OCI-LY1 (cell line): ENCODE results near the gene CSAG3.
"Not testable (repeated sequence)": the region's sequence is repeated elsewhere in the genome, so short reads cannot be mapped to it uniquely, and the experiment has no call there.

ENCODE experiments used
- H2AFZ ChIP-seq: fragments of 200-600 bp; sonication (generic), shearing (Covaris generic); 2 replicates; pipeline ENCODE4 v1.6.0; 2014; ENCODE audit warnings: antibody characterized with exemption, mild to moderate bottlenecking, low read length
- H3F3A ChIP-seq: fragments of 200-600 bp; sonication (generic), shearing (Covaris generic); 2 replicates; pipeline ENCODE4 v1.6.0; 2014; ENCODE audit warnings: mild to moderate bottlenecking, antibody characterized with exemption, low read length, moderate library complexity; ENCODE audit not compliant: insufficient read depth
- H3K27ac ChIP-seq: fragments of 200-600 bp; sonication (generic); 2 replicates; pipeline ENCODE4 v1.5.1; 2014; ENCODE audit warnings: low read length, mixed run types, mild to moderate bottlenecking, low read depth; ENCODE audit not compliant: poor library complexity, severe bottlenecking
- H3K27me3 ChIP-seq: fragments of 200-600 bp; sonication (generic); 2 replicates; pipeline ENCODE4 v1.6.0; 2014; ENCODE audit warnings: antibody characterized with exemption, mild to moderate bottlenecking, low read length, moderate library complexity; ENCODE audit not compliant: insufficient read depth
- H3K36me3 ChIP-seq: fragments of 200-600 bp; sonication (generic); 2 replicates; pipeline ENCODE4 v1.6.1; 2014; ENCODE audit warnings: mild to moderate bottlenecking, antibody characterized with exemption, low read length, moderate library complexity, mixed read lengths; ENCODE audit not compliant: insufficient read depth
- H3K4me1 ChIP-seq: fragments of 200-600 bp; sonication (generic); 2 replicates; pipeline ENCODE4 v1.5.1; 2014; ENCODE audit warnings: mild to moderate bottlenecking, low read length, moderate library complexity; ENCODE audit not compliant: insufficient read depth, severe bottlenecking
- H3K4me2 ChIP-seq: fragments of 200-600 bp; sonication (generic), shearing (Covaris generic); 2 replicates; pipeline ENCODE4 v1.6.1; 2014; ENCODE audit warnings: low read length
- H3K4me3 ChIP-seq: fragments of 200-600 bp; sonication (generic); 2 replicates; pipeline ENCODE4 v1.5.1; 2014; ENCODE audit warnings: low read length, low read depth, mild to moderate bottlenecking, mixed read lengths; ENCODE audit not compliant: poor library complexity, severe bottlenecking
- H3K79me2 ChIP-seq: fragments of 200-600 bp; shearing (Covaris generic); 2 replicates; pipeline ENCODE4 v1.6.1; 2016; ENCODE audit warnings: mixed run types, low read length, mixed read lengths; ENCODE audit not compliant: insufficient read depth
- H3K9ac ChIP-seq: fragments of 200-600 bp; sonication (generic), shearing (Covaris generic); 2 replicates; pipeline ENCODE4 v1.6.1; 2014; ENCODE audit warnings: mild to moderate bottlenecking, low read length, mixed read lengths
- H3K9me2 ChIP-seq: fragments of 200-600 bp; sonication (generic), shearing (Covaris generic); 2 replicates; pipeline ENCODE4 v1.6.1; 2014; ENCODE audit warnings: low read depth, mild to moderate bottlenecking, low read length, mixed read lengths
- H3K9me3 ChIP-seq: fragments of 200-600 bp; shearing (Covaris generic); 2 replicates; pipeline ENCODE4 v1.6.1; 2014; ENCODE audit warnings: low read length, mixed read lengths
- H4K20me1 ChIP-seq: fragments of 200-600 bp; sonication (generic), shearing (Covaris generic); 2 replicates; pipeline ENCODE4 v1.6.0; 2016; ENCODE audit warnings: mild to moderate bottlenecking, low read length; ENCODE audit not compliant: insufficient read depth
- EZH2 ChIP-seq: fragments of 200-600 bp; sonication (generic), shearing (Covaris generic); IDR thresholded peaks from 2 replicates; pipeline ENCODE4 v1.8.0; 2017; ENCODE audit warnings: borderline replicate concordance, mixed run types, mild to moderate bottlenecking, antibody characterized with exemption, low read length, moderate library complexity, mixed read lengths
- TF ChIP-seq, protein P1 (sequence below): fragments of 200-600 bp; sonication (generic), shearing (Covaris generic); IDR thresholded peaks from 2 replicates; pipeline ENCODE4 v1.5.1; 2017; ENCODE audit warnings: mild to moderate bottlenecking, antibody characterized with exemption, low read length, moderate library complexity, mixed read lengths

The CSAG3 gene

DNA sequence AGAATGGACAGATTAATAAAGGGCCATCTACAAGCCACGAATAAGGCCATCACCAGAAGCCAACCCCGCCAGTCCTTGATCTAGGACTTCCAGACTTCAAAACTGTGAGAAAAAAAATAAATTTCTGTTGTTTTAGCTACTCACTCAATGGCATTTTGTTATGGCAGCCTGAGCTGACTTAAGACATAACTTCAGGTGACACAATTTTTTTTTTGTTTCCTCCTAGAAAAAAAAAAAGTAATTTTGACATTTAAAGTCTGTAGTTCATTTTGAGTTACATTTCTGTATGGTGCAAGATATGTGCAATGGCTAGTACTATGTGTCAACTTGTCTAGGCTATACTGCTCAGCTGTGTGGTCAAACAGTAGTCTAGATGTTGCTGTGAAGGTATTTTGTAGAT, at the start of gene CSAG3:
TSS of gene CSAG3 (plus strand) at position 301 of the 400 bp plus-strand sequence.
- H3K4me2 ChIP-seq, H4K20me1 ChIP-seq, H3K36me3 ChIP-seq, H3K4me1 ChIP-seq, H3K79me2 ChIP-seq, H3K27me3 ChIP-seq, H2AFZ ChIP-seq, H3K4me3 ChIP-seq, H3K9me2 ChIP-seq, H3K27ac ChIP-seq, H3K9ac ChIP-seq, H3K9me3 ChIP-seq, H3F3A ChIP-seq: not testable (repeated sequence)

DNA sequence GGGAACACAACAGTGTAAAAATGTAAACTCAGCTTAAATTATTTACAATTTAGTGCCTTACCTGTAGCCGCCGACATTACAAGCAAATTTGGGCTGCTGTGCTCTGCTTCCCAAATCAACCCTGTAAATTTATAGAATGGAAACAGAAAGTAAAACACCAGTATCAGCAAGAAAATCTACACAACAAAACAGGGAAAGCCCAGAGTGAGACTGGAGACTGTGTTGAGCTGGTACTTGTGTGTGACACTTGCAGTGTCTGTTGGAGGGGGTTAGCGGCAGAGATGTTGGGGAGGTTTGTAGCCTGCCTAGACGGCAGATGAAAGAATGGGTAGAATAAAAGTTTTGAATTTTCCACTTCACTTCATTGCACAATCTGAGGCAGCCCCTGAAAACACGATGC, 45.8 kb upstream of the CSAG3 start:
- not testable (repeated sequence) for H3K27me3 ChIP-seq, H3F3A ChIP-seq, H2AFZ ChIP-seq, H3K9me2 ChIP-seq, H3K4me3 ChIP-seq, H3K9ac ChIP-seq, H4K20me1 ChIP-seq, H3K9me3 ChIP-seq, H3K36me3 ChIP-seq, H3K4me1 ChIP-seq, H3K27ac ChIP-seq, H3K4me2 ChIP-seq, H3K79me2 ChIP-seq

DNA sequence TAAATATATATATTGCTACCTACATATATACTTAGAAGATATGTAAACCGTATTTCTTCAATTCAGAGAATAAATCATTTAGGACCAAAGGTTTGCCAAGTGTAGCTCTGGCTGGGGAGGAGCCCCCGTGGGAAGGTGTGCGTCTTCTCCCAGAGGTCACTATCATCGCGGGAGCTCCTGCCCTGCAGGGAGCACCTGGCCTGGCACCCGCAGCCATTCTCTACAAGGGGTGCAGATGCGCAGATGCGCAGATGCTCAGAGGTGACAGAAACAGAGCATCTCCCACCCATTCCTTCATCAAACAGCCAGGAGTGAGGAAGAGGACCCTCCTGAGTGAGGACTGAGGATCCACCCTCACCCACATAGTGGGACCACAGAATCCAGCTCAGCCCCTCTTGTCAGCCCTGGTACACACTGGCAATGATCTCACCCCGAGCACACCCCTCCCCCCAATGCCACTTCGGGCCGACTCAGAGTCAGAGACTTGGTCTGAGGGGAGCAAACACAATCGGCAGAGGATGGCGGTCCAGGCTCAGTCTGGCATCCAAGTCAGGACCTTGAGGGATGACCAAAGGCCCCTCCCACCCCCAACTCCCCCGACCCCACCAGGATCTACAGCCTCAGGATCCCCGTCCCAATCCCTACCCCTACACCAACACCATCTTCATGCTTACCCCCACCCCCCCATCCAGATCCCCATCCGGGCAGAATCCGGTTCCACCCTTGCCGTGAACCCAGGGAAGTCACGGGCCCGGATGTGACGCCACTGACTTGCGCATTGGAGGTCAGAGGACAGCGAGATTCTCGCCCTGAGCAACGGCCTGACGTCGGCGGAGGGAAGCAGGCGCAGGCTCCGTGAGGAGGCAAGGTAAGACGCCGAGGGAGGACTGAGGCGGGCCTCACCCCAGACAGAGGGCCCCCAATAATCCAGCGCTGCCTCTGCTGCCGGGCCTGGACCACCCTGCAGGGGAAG, 44.9 kb upstream of the CSAG3 start, which contains the start of gene MAGEA2B:
TSS of gene MAGEA2B (plus strand) at position 814 of the 973 bp plus-strand sequence. CDS start 2,479 bp downstream, outside the sequence.
- H3K9ac ChIP-seq, H4K20me1 ChIP-seq, H3K4me1 ChIP-seq, H3F3A ChIP-seq, H3K79me2 ChIP-seq, H3K9me2 ChIP-seq, H3K27me3 ChIP-seq, H2AFZ ChIP-seq, H3K4me3 ChIP-seq, H3K36me3 ChIP-seq, H3K4me2 ChIP-seq, H3K9me3 ChIP-seq, H3K27ac ChIP-seq: not testable (repeated sequence)

DNA sequence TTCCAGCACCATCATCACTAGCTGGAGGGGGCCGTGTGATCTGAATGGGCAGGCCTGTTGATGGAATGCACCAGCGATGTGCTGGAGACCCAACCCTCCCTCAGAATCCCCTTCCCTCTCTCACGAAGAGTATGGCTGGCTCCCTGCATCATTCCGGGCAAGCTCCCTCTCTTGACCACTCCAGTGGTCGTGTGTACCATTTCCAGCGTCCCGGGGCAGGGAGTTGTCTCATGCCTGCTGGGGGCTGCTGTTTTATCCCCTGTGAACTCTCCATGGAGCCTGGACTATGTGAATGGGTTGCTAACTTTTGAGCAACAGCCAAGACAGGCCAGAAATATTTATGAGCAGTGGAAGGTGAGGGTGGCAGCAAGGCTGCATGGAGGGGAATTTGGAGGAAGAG, 33.6 kb upstream of the CSAG3 start:
- H4K20me1 ChIP-seq: no peaks in the 10 kb centered on the region
- no peak overlapping the region for H3K27ac ChIP-seq
- H3K79me2 ChIP-seq: no peaks in the 10 kb centered on the region
- no peaks in the 10 kb centered on the region for H3K36me3 ChIP-seq
- no peaks in the 10 kb centered on the region for H3K27me3 ChIP-seq
- no peak overlapping the region for H3K9ac ChIP-seq
- H2AFZ ChIP-seq: no peak overlapping the region
- H3K9me3 ChIP-seq: no peaks in the 10 kb centered on the region
- H3K9me2 ChIP-seq: no peaks in the 10 kb centered on the region
- no peak overlapping the region for H3K4me3 ChIP-seq
- H3K4me2 ChIP-seq: no peak overlapping the region
- no peak for TF ChIP-seq EZH2
- TF ChIP-seq, protein P1, sequence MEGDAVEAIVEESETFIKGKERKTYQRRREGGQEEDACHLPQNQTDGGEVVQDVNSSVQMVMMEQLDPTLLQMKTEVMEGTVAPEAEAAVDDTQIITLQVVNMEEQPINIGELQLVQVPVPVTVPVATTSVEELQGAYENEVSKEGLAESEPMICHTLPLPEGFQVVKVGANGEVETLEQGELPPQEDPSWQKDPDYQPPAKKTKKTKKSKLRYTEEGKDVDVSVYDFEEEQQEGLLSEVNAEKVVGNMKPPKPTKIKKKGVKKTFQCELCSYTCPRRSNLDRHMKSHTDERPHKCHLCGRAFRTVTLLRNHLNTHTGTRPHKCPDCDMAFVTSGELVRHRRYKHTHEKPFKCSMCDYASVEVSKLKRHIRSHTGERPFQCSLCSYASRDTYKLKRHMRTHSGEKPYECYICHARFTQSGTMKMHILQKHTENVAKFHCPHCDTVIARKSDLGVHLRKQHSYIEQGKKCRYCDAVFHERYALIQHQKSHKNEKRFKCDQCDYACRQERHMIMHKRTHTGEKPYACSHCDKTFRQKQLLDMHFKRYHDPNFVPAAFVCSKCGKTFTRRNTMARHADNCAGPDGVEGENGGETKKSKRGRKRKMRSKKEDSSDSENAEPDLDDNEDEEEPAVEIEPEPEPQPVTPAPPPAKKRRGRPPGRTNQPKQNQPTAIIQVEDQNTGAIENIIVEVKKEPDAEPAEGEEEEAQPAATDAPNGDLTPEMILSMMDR: no peak
- no peaks in the 10 kb centered on the region for H3F3A ChIP-seq
- H3K4me1 ChIP-seq: no peaks in the 10 kb centered on the region
